GM19239 (cell line): ENCODE results near the gene MERTK.
"Not testable (repeated sequence)": the region's sequence is repeated elsewhere in the genome, so short reads cannot be mapped to it uniquely, and the experiment has no call there.

ENCODE experiments used
- DNase-seq: peaks from one replicate; pipeline ENCODE4 v3.0.0; 2011; ENCODE audit warnings: low spot score; ENCODE audit not compliant: insufficient read length
- FAIRE-seq: peaks from 2 replicates; lab custom pipeline; 2011; peaks lifted over from hg19 to GRCh38; lab: Jason Lieb, UNC

MERTK gene

GRCh38 chr2:111944531-111945210 is 46.3 kb downstream of the MERTK start:
- FAIRE-seq, result no peak

GRCh38 chr2:111945444-111946293 is 47.3 kb downstream of the MERTK start:
- no peak for DNase-seq
- no peak for FAIRE-seq

More at GRCh38 chr2:111944531-111945210, 46.3 kb downstream of the MERTK start:
- peak; percentile 12 for DNase-seq

- FAIRE-seq, result no peak
Measured at GRCh38 chr2:111946294-111947114, 48.1 kb downstream of the MERTK start.

GRCh38 chr2:111947219-111947618 is 48.8 kb downstream of the MERTK start:
- DNase-seq (no peak), FAIRE-seq (no peak)

More at GRCh38 chr2:111946294-111947114, 48.1 kb downstream of the MERTK start:
- no peak for DNase-seq

GRCh38 chr2:111948832-111949231 is 50.4 kb downstream of the MERTK start:
- DNase-seq (no peak), FAIRE-seq (no peak)

- no peak for FAIRE-seq
- DNase-seq, result no peak
Measured at GRCh38 chr2:111950236-111950635, 51.8 kb downstream of the MERTK start.

GRCh38 chr2:111951486-111951885 is 53.1 kb downstream of the MERTK start:
- DNase-seq (no peak), FAIRE-seq (no peak)

GRCh38 chr2:111952871-111953452 is 54.6 kb downstream of the MERTK start:
- DNase-seq (no peak), FAIRE-seq (no peak)

GRCh38 chr2:111954602-111955332 is 56.4 kb downstream of the MERTK start:
- DNase-seq (no peak), FAIRE-seq (no peak)

- DNase-seq, result no peak
- no peak for FAIRE-seq
Measured at GRCh38 chr2:111957872-111958354, 59.5 kb downstream of the MERTK start.

- FAIRE-seq (no peak), DNase-seq (no peak)
Measured at GRCh38 chr2:111958901-111959300, 60.5 kb downstream of the MERTK start.

- no peak for FAIRE-seq
Measured at GRCh38 chr2:111961663-111962062, 63.3 kb downstream of the MERTK start.

GRCh38 chr2:111963086-111963485 is 64.7 kb downstream of the MERTK start:
- DNase-seq, FAIRE-seq: not testable (repeated sequence)

More at GRCh38 chr2:111961663-111962062, 63.3 kb downstream of the MERTK start:
- DNase-seq, result no peak

GRCh38 chr2:111963508-111963907 is 65.1 kb downstream of the MERTK start:
- DNase-seq, FAIRE-seq: not testable (repeated sequence)

GRCh38 chr2:111965062-111965461 is 66.7 kb downstream of the MERTK start:
- no peak for FAIRE-seq
- DNase-seq, result no peak

GRCh38 chr2:111966241-111966640 is 67.8 kb downstream of the MERTK start:
- DNase-seq, result no peak
- FAIRE-seq, result no peak

- FAIRE-seq, result no peak
Measured at GRCh38 chr2:111967018-111967417, 68.6 kb downstream of the MERTK start.

GRCh38 chr2:111970453-111970852 is 72.0 kb downstream of the MERTK start:
- FAIRE-seq, result no peak

More at GRCh38 chr2:111967018-111967417, 68.6 kb downstream of the MERTK start:
- DNase-seq, result no peak

GRCh38 chr2:111972955-111973565 is 74.7 kb downstream of the MERTK start:
- no peak for DNase-seq
- no peak for FAIRE-seq

More at GRCh38 chr2:111970453-111970852, 72.0 kb downstream of the MERTK start:
- DNase-seq, result no peak
